HG03064 (cell line): ENCODE data around the gene TESK1.
A peak's percentile ranks its signal among the peaks of the same experiment; 100 is the strongest.

ENCODE experiments used
- ATAC-seq: cut with Tn5 transposase; IDR thresholded peaks from one replicate; pipeline ENCODE4 v1.9.1; 2021; ENCODE audit warnings: low read depth; ENCODE audit not compliant: unreplicated experiment

TESK1 gene

DNA sequence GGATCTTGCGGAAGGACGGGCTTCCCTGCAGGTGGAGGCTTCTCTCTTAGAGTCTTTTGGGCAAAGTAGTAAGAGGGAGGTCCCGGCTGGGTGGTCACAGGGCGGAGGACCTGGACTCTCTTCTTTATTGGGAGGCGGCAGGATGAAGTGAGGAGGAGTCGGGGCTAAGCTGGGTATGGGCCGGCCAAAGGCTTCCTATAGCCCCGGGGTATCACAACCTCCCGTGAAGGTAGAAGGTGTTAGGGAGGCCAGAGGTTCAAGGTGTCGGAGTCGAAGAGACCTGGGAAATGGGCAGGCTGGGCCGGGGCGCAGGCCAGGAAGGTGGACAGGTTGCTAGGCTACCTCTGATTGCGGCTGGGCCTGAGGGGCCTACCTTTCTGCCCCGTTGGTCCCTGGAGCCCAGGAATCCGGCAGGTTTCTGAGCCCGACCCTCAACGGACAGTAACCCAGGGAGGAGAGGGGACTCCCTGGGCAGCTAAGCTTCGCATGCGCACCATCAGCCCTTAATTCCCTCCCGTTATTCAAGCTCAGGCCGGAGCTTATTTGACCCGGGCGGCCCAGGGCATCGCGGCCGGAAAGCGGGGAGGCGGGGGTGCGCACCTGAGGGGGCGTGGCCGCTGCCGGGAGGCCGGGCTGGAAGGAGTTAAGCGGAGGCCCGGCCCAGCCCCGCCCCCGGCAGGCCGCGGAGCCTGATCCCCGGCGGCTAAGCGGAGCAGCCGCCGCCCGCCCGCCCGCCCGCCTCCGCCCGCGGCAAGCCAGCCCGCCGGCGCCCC lies at the start of gene TESK1:
TESK1 (plus strand) TSS at position 685 of the 773 bp plus-strand sequence. CDS start 358 bp downstream, outside the sequence.
- ATAC-seq = peak; percentile 35

- no peak for ATAC-seq
Observed at GRCh38 chr9:35555881-35556280, 49.2 kb upstream of the TESK1 start.

- no peak for ATAC-seq
Observed at GRCh38 chr9:35556776-35557175, 48.3 kb upstream of the TESK1 start.

- ATAC-seq = no peak
Observed at GRCh38 chr9:35557320-35557719, 47.7 kb upstream of the TESK1 start.

DNA sequence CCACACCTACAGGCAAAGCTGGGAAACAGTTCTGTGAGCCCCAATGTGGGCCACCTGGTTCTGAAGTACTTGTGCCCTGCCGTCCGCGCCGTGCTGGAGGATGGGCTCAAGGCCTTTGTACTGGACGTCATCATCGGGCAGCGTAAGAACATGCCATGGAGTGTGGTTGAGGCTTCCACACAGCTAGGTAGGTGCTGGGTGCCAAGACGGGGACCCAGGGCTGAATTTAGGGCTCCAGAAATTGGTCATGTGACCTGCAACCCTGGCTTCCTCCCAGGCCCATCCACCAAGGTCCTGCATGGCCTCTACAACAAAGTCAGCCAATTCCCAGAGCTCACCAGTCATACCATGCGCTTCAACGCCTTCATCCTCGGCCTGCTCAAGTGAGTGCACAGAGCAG lies 46.9 kb upstream of the TESK1 start:
- no peak for ATAC-seq

DNA sequence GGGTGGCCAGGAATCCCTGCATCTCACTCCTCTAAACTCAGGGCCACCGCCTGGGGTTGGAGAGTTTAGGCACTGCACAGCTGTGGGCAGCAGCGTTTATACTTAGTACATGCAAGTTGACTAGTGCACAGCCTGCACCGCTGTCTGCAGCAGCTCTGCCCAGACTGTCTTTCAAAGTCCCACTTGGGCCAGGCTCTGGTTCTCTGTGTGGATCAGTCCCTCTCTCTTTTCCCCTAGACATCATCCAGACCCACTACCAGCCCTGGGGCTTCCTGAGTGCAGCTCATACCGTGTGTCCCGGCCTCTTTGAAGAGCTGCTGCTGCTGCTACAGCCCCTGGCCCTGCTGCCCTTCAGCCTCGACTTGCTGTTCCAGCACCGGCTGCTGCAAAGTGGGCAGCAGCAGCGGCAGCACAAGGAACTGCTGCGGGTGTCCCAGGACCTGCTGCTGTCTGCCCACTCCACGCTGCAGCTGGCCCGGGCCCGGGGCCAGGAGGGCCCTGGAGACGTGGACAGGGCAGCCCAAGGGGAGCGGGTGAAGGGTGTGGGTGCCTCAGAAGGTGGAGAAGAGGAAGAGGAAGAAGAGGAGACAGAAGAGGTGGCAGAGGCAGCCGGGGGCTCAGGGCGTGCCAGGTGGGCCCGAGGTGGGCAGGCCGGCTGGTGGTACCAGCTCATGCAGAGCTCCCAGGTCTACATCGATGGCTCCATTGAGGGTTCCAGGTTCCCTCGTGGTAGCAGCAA lies 45.1 kb upstream of the TESK1 start:
- no peak for ATAC-seq

DNA sequence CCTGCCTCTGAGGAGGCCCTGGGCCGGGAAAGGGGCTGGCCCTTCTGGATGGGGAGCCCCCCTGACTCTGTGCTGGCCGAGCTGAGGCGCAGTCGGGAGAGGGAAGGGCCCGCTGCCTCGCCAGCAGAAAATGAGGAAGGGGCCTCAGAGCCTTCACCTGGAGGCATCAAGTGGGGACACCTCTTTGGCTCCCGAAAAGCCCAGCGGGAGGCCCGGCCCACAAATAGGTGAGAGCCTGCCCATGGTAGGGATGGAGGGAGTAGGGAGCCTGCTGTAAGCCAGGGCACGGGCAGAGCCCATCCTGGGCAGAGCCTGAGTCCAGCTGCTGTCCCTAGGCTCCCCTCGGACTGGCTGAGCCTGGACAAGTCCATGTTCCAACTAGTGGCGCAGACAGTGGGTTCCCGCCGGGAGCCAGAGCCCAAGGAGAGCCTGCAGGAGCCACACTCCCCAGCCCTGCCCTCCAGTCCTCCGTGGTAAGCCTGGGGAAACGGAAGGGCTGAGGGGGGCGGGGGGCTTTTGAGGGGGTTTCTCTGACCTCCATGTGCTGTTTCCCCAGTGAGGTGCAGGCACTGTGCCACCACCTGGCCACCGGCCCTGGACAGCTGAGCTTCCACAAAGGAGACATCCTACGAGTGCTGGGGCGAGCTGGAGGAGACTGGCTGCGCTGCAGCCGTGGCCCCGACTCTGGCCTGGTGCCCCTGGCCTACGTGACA lies 44.3 kb upstream of the TESK1 start:
- no peak for ATAC-seq

GRCh38 chr9:35561468-35562261 lies 43.4 kb upstream of the TESK1 start:
- no peak for ATAC-seq

DNA sequence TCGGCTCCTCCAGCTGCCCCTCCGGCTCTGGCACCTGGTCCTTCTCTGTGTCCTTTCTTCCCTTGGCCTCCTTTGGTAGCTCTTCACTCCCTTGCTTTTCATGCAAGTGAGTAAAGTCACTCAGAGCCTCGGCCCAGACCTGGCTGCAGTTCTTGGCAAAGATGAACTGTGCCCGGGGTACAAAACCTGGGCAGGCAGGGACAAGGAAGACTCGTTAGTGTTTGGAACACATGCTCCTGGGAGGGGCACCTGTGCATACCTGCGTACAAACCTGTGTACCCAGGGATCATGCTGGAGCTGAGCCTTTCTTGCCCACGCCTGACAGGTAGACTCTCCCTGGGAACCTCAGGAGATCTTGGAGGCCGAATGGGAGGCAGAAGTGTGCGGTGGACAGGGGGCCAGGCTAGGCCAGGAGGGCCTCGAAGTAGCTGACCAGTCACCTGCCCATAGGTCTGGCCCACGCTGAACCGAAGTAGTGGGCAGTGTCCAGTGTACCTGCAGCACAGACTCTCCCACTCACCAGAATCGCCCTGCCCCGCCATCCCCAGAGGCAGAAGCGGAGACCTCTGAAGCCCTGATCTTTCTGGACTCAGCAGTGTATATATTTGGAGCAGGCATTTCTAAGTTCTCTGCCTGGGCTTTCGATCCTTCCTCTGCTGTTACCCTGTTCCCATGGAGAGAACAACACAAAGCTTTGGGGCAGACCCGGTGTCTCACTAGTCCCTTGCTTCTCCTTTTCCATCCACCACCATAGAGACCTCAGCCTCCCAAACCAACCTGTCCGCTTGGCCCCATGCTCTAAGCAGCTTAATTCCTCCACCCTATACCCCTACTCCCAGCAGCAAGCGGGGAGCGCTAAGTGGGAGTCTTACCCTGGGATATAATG lies 41.9 kb upstream of the TESK1 start:
- ATAC-seq = no peak

GRCh38 chr9:35563791-35564197 lies 41.3 kb upstream of the TESK1 start:
- no peak for ATAC-seq

- ATAC-seq = no peak
Observed at GRCh38 chr9:35564658-35565061, 40.4 kb upstream of the TESK1 start.

- ATAC-seq = no peak
Observed at GRCh38 chr9:35566417-35566816, 38.6 kb upstream of the TESK1 start.

DNA sequence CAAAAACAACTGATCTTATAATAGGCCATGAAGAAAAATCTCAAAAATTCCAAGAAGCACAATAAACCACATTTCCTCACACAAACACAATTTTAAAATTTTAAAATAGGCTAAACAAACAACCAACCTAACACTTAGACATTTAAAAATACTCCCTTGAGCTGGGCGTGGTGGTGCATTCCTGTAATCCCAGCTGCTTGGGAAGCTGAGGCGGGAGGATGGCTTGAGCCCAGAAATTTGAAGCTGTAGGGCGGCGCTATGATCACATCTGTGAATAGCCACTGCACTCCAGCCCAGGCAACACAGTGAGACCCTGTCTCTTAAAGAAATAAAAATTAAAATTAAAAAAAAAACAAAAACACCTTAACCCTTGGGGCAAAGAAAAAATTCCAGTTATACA lies 36.9 kb upstream of the TESK1 start:
- ATAC-seq = no peak

DNA sequence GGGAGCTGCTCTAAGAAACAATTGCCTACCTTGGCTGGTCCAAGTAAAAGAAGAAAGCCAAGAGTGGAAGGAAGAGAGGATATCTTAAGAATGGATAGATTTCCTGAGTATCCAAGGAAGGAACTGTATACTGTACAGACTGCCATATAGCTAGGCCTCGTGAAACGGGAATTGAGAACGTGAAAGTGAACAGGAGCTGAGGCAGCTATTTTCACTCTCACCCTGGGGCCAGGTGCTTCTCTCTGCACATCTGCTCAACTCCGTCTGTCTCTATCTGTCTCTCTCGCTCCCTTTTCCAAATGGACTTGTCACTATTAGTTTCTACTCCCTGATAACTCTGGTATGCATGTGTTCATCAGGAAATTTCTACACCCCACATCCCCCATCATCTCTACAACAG lies 35.9 kb upstream of the TESK1 start:
- ATAC-seq = peak; percentile 61

DNA sequence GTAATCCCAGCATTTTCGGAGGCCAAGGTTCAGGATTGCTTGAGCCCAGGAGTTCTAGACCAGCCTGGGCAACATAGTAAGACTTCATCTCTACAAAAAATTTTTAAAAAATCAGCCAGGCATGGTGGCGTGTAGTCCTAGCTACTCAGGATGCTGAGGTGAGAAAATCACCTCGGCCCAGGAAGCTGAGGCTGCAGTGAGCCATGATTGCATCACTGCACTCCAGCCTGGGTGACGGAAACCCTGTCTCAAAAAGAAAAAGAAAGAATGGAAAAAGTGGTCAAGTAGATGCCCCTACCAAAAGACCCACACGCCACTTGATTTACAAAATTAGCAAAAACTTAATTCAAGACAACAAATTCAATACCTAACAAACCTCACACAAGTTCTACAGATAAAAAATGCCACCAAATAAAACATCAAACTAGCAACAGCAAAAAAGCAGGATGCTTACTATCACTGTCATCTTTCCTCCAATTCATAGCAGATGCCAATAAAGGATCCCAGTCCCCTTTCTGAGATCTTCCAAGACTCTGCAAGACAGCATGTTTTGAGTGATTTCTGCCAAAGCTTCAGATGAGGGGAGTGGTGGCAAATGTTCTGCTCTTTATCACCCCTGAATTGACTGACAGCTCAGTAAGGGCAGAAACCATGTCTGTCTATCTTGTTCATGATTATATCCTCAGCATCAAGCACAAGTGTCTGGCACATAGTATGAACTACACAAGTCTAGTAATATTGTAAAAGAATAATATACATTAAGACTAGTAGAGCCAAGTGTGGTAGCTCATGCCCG lies 34.2 kb upstream of the TESK1 start:
- ATAC-seq = peak; percentile 69

- no peak for ATAC-seq
Observed at GRCh38 chr9:35574578-35575122, 30.4 kb upstream of the TESK1 start.

DNA sequence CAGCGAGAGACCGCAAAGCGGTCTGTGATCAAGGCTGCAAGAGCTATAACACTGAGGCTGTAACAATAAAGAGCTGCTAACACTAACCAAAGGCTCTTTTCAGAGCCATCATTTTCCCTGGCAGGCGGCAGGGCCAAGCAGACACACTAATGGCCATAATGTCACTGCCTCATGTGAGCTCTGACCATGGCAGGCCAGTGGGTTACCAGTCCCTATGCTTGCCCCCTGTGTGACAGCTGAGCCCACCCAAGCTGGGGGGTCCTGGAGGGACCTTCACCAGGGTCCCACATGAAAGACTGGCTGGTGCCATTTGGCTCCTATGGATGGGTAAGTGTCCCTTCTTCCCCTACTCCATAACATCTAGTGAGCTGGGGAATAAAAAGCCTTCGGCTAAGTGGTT lies 29.6 kb upstream of the TESK1 start:
- ATAC-seq = no peak

GRCh38 chr9:35577486-35577885 lies 27.6 kb upstream of the TESK1 start:
- no peak for ATAC-seq

DNA sequence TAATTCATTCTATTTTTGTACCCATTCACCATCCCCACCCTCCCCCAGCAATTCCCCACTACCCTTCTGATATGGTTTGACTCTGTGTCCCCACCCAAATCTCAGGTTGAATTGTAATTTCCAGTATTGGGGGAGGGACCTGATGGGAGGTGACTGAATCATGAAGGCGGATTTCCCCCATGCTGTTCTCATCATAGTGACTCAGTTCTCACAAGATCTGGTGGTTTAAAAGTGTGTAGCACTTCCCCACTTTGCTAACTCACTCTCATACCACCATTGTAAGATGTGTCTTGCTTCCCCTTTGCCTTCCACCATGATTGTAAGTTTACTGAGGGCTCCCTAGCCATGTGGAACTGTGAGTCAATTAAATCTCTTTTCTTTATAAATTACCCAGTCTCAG lies 25.9 kb upstream of the TESK1 start:
- ATAC-seq = no peak
